ENCODE results near the gene SYNGAP1. TPM values are rescaled to one million over a fixed set of nuclear protein-coding genes. Genes with fewer than 3 reads are reported as not detected.
"Not testable (repeated sequence)": the region's sequence is repeated elsewhere in the genome, so short reads cannot be mapped to it uniquely, and the experiment has no call there.

SYNGAP1 gene
- total RNA-seq, 1 donor from 2014 or later: 7.1 TPM

DNA sequence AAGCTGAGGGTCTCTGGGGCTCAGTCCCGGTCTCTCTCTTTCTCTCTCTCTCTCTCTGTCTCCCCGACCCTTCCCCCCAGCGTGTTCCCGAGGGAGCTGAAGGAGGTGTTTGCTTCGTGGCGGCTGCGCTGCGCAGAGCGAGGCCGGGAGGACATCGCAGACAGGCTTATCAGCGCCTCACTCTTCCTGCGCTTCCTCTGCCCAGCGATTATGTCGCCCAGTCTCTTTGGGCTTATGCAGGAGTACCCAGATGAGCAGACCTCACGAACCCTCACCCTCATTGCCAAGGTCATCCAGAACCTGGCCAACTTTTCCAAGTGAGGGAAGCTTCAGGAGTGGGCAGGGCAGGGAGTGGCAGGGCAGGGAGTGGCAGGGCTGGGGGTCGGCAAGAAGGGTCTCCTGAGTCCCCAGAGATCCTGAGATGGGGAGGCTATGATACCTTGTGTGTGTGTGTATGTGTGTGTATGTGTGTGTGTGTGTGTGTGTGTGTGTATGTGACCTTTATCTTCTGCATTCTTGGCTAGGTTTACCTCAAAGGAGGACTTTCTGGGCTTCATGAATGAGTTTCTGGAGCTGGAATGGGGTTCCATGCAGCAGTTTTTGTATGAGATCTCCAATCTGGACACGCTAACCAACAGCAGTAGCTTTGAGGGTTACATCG lies 20.9 kb downstream of the SYNGAP1 start:
- no peak for ATAC-seq

- no peak for ATAC-seq
These were observed 21.6 kb downstream of the SYNGAP1 start for GRCh38 chr6:33441457-33441856.

GRCh38 chr6:33442283-33442682 lies 22.4 kb downstream of the SYNGAP1 start:
- ATAC-seq: no peak

GRCh38 chr6:33443025-33443424 lies 23.2 kb downstream of the SYNGAP1 start:
- ATAC-seq: no peak

DNA sequence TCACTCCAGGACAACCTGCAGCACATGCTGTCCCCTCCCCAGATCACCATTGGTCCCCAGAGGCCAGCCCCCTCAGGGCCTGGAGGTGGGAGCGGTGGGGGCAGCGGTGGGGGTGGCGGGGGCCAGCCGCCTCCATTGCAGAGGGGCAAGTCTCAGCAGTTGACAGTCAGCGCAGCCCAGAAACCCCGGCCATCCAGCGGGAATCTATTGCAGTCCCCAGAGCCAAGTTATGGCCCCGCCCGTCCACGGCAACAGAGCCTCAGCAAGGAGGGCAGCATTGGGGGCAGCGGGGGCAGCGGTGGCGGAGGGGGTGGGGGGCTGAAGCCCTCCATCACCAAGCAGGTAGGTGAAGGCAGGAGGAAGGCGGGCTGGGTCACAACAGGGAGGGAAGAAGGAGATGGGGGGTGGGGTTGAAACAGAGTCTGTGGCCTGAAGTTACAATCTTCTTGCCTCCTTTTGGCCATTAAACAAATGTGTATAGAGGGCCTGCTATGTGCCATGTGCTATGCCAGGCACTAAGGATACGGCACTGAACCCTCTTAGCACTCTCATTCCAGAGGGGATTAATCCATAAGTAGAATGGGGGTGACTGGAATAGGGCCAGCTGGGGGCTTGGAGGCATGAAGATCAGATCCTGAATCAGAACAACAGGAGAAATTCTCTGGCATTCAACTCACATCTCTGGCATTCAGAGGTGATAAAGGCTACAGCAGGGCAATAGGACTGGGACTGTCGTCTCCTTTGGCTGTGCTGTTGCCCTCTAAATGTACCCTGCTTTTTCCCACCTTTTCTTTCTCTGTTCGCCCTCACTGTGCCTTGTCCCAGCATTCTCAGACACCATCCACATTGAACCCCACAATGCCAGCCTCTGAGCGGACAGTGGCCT lies 24.0 kb downstream of the SYNGAP1 start:
- ATAC-seq: no peak

- no peak for ATAC-seq
These were observed 25.3 kb downstream of the SYNGAP1 start for GRCh38 chr6:33445119-33445603.

DNA sequence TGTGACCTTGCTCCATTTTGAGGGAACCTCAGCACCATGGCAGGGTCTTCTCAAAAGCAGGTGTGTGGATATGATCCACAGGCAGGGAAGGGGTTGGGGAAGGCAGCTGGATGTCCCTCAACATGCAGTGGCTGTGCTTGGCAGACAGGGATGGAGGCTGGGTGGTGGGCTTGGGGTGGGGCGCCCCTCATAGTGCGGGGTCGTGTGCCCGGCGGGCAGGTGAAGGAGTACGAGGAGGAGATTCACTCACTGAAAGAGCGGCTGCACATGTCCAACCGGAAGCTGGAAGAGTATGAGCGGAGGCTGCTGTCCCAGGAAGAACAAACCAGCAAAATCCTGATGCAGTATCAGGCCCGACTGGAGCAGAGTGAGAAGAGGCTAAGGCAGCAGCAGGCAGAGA lies 26.5 kb downstream of the SYNGAP1 start:
- no peak for ATAC-seq

GRCh38 chr6:33450434-33450833 lies 30.6 kb downstream of the SYNGAP1 start:
- ATAC-seq: no peak

DNA sequence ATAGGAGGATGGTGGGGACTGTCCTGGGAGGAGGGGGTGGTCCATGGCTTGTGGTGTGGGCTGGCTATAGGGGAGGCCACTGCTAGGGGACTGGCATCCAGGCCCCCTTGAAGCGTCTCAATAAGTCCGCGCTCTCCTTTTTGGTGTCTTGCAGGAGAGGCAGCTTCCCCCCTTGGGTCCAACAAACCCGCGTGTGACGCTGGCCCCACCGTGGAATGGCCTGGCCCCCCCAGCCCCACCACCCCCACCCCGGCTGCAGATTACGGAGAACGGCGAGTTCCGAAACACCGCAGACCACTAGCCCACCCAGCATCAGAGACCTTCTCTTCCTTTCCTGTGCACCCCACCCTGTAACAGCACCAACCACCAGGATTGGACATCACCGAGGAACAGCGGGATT lies 31.7 kb downstream of the SYNGAP1 start:
- ATAC-seq: no peak

GRCh38 chr6:33452496-33452895 lies 32.6 kb downstream of the SYNGAP1 start:
- ATAC-seq: no peak

DNA sequence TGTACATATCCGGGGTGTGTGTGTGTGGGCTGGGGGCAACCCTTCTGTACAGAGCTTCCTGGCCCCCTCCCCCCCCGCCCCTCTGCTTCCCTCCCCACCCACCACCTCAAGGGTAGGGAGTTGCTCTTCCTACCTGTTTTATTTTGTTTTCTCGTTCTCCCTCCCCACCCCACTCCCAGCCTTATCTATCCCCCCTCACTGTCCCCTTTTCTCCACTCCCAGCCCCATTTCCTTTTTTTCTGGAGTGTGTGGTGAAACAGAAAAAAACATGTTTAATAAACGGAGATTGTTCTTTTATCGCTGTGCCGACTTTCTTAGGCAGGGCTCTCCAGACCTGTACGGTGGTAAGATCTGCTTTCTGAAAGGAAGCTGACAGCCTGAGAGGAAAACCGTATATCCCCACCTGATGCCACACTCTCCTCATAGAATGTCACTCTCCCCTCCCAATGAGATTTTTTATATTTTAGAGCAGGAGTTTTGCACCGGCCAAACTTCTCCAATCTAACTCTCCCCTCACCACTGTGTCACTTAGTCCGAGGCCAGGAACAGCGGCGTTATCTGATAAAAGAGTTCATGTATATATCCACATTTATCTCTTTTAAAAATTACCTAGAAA lies 33.6 kb downstream of the SYNGAP1 start:
- no peak for ATAC-seq

DNA sequence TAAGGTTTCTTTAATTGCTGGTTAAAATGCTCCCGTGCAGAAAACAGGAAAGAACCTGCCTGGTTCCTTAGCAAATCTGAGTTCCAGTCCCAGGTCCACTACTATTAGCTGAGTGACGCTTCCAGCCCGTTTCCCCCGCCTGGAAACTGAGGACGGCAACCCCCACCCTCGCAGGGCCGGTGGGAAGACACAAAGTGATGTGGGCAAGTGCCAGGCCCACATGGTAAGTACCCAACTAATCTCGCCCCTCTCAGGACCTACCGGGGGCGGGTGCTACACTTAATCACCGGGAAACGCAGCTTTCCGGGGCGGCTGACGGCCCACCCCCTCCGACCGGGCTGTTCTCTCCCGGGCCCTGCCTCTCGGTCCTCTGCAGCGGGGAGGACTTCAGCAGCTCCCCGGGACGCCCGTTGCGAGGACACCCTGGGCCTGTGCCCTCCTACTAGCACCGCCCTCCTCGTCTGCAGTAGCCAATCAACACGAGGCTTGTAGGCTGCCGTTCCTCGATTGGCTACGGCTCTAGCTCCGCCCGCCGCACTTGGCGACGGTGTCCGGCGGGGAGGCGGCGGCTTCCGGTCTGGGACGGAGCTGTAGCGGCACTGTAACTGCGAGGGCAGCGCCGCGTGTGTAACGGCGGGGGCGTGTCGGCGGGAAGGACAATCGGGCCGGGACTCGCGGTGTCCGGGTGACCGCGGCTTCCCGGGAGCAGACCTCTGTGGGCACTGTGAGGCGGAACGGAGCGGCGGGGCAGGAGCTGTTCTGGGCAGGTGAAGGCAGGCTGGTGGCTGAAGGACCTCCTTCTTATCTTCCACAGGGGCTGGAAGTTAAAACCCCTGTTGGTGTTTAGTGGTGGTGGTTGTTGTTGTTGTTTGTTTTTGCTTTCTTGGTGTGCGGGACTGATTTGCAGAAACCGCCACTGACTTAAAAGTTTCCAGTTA lies 34.4 kb downstream of the SYNGAP1 start, which contains the start of gene ZBTB9:
ZBTB9 (plus strand) TSS at position 568 of the 938 bp plus-strand sequence. CDS start 525 bp downstream, outside the sequence.
- ATAC-seq: peak; percentile 99

DNA sequence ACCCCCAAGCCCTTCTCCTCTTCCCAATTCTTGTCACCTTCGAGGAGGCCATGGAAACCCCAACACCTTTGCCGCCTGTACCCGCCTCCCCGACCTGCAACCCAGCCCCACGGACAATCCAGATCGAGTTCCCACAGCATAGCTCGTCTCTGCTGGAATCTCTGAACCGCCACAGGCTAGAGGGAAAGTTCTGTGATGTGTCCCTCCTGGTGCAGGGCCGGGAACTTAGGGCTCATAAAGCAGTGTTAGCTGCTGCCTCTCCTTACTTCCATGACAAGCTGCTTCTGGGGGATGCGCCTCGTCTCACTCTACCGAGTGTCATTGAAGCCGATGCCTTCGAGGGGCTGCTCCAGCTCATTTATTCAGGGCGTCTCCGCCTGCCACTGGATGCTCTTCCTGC lies 35.2 kb downstream of the SYNGAP1 start:
- no peak for ATAC-seq

GRCh38 chr6:33456156-33456555 lies 36.3 kb downstream of the SYNGAP1 start:
- ATAC-seq: no peak

DNA sequence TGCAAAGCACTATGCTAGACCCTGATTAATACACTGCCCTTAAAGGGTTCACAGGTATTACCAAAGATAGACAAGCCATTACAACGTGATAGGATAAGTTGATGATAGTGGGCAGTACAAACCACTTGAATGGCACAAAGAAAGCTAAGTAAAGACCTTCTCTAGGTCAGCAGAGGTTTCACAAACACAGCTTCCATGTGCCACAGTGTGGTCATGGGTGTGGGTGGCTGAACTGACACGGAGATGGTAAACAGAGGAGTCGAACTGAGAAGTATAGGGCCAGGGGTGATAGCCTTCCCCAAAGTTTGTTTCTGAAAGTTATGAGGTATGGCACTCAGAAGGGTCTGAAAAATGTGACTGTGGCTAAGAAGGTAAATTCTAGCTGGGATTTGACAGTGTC lies 38.8 kb downstream of the SYNGAP1 start:
- no peak for ATAC-seq

DNA sequence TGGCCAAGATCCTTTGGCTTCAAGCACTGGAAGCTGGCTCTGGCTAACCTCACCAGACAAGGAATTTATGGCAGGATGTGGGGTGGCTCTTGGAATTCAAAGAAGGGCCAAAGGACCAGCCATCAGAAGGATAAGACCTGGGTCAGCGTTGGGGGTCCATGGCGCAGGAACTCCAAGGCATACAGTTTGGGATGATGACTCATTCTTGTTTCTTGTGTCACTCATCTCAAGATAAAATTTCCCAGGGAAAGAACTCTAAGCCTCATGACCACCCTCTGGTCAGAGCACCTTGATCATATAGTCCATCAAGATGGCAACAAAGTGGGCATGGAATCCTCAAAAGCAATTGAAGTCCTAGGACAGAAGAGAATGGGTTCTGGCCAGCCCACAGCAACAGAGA lies 39.4 kb downstream of the SYNGAP1 start:
- no peak for ATAC-seq

DNA sequence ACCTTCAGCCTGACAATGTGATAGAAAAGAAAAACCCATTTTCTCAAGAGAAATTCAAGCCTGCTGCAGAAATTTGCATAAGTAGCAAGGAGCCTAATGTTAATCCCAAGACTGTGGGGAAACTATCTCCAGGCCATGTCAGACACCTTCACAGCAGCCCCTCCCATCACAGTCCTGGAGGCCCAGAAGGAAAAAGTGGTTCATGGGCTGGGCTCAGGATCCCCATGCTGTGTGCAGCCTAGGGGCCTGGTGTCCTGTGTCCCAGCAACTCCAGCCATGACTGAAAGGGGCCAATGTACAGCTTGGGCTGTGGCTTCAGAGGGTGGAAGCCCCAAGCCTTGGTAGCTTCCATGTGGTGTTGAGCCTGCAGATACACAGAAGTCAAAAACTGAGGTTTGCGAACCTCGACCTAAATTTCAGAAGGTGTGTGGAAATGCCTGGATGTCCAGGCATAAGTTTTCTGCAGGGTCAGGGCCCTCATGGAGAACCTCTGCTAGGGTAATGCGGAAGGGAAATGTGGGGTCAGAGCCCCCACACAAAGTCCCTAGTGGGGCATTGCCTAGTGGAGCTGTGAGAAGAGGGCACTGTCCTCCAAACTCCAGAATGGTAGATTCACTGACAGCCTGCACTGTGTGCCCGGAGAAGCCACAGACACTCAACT lies 46.3 kb downstream of the SYNGAP1 start:
- no peak for ATAC-seq

DNA sequence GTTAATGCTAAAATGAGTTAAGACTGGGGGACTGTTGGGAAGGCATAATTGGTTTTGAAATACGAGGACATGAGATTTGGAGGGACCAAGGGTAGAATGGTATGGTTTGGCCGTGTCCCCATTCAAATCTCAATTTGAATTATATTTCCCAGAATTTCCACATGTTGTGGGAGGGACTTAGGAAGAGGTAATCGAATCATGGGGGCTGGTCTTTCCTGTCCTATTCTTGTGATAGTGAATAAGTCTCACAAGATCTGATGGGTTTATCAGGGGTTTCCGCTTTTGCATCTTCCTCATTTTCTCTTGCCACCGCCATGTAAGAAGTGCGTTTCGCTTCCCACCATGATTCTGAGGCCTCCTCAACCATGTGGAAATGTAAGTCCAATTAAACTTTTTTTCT lies 47.2 kb downstream of the SYNGAP1 start:
- no peak for ATAC-seq

DNA sequence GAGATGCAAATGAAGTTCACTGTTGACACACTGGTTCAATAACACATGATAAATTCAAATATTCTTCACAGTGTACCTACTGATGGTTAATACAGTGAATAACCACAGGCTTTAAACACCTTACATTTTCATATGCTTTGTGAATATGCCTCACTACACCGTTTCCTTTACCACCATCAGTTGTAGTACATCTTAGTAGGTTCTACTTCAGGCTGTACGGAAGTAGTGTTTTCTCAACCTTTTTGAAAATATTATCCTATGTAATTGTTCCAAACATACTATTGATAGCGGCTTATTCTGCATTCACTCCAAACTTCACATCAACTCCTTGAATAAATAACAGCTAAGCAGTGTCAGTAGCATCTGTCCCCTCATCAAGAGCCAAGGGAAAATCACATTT lies 49.8 kb downstream of the SYNGAP1 start:
- no peak for ATAC-seq

- no peak for ATAC-seq
These were observed 58.0 kb downstream of the SYNGAP1 start for GRCh38 chr6:33477864-33478263.

GRCh38 chr6:33481192-33481591 lies 61.3 kb downstream of the SYNGAP1 start:
- no peak for ATAC-seq

DNA sequence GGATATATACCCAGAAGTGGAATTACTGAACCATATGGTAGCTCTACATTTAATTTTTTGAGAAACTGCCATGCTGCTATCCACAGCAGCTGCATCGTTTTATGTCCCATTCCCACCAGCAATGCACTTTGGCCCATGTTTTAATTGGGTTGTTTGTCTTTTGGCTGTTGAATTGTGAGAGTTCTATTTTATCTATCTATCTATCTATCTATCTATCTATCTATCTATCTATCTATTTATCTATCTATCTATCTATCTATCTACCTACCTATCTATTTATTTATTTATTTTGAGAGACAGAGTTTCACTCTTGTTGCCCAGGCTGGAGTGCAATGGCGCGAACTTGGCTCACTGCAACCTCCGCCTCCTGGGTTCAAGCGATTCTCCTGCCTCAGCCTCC lies 62.8 kb downstream of the SYNGAP1 start:
- ATAC-seq: not testable (repeated sequence)

Data from esophagus mucosa (tissue), 1 donor.